Transverse colon (tissue), 4 donors: ENCODE data around the gene WDFY2.

ENCODE experiments used
- CTCF ChIP-seq, 5 experiments: fragments of 200-600 bp in 3 of 5; fragments of 450-650 bp in 2 of 5; sonication (generic) in 3 of 5; IDR thresholded peaks; 1 replicate in 2 of 5; 2 replicates in 3 of 5; pipeline ENCODE4 v1.5.1; 2016 to 2017; ENCODE audit warnings: antibody characterized with exemption in 5 of 5, inconsistent platforms in 3 of 5, mild to moderate bottlenecking in 2 of 5, moderate library complexity in 1 of 5
- EP300 ChIP-seq: sonication (generic); formaldehyde crosslinking; IDR thresholded peaks from one replicate; pipeline ENCODE4 v1.6.1; 2017; ENCODE audit warnings: antibody characterized with exemption, low read depth
- POLR2A ChIP-seq: fragments of 450-650 bp; IDR thresholded peaks from one replicate; pipeline ENCODE4 v1.6.1; 2016; ENCODE audit warnings: antibody characterized with exemption, mild to moderate bottlenecking, moderate library complexity
- POLR2AphosphoS5 ChIP-seq, 3 donors: sonication (generic); formaldehyde crosslinking; IDR thresholded peaks; one replicate each; pipeline ENCODE4 v1.6.1; 2016; ENCODE audit warnings: antibody characterized with exemption in 3 of 3

GRCh38 chr13:51739027-51739764 is 154.9 kb downstream of the WDFY2 start:
- TF ChIP-seq POLR2A (no peak), CTCF (IDR thresholded peaks at IDR 0.05) (no peak), EP300 (no peak), POLR2AphosphoS5 (IDR thresholded peaks at IDR 0.05) (no peak)
